H1 (cell line): ENCODE results near the gene KLHL41. TPM values are rescaled to one million over a fixed set of nuclear protein-coding genes. Genes with fewer than 3 reads are reported as not detected.

Source experiments
- EP300 ChIP-seq, 2 experiments: IDR thresholded peaks; 1 replicate in 1 of 2; 2 replicates in 1 of 2; pipeline ENCODE4 v1.6.1; 2011 to 2012; ENCODE audit warnings: low read depth in 2 of 2, low read length in 2 of 2, mild to moderate bottlenecking in 2 of 2, borderline replicate concordance in 1 of 2, inconsistent platforms in 1 of 2, moderate library complexity in 1 of 2
- polyA plus RNA-seq, 7 experiments: library from polyadenylated mRNA; depleted of rRNA in 3 of 7; stranded (reverse) in 5 of 7; unstranded in 2 of 7; fragments of >200 nt in 5 of 7; fragments of 200-250 nt in 2 of 7; gene quantifications; 1 replicate in 5 of 7; 2 replicates in 1 of 7; 4 replicates in 1 of 7; pipeline versions ENCODE4 v1.2.1 to v1.2.3, GENCODE V29; 2011 to 2013; ENCODE audit warnings: missing spikeins in 2 of 7, mixed read lengths in 2 of 7
- total RNA-seq: library from RNA; stranded (reverse); fragmentation: NEBNext Ultra II Directional; extraction: Animal tissue kit (Norgen Biotek cat#: 25700); gene quantifications from 2 replicates; pipeline ENCODE4 v1.2.1, GENCODE V29; 2021

The KLHL41 gene
- total and polyA plus RNA-seq, 2 of the 8 experiments (the other 6 are each of a cell fraction or from before 2014, with no cell fraction given), result not detected

GRCh38 chr2:169495310-169495928, 14.1 kb upstream of the KLHL41 start (continued):
- TF ChIP-seq EP300 (IDR thresholded peaks at IDR 0.05; ENCODE audit: borderline replicate concordance in 1 of 2, low read depth in 2 of 2, low read length in 2 of 2), result no peak
